OCI-LY3 (cell line): Measurements from ENCODE around the gene TRAF5.

Experiments used
- EZH2phosphoT487 ChIP-seq: fragments of 200-600 bp; shearing (Covaris generic); IDR thresholded peaks from 2 replicates; pipeline ENCODE4 v1.6.1; 2018; ENCODE audit warnings: antibody characterized with exemption, mixed run types, low read depth
- TF ChIP-seq, protein P1 (sequence below): fragments of 200-600, 300-600 bp; sonication (generic); IDR thresholded peaks from 2 replicates; pipeline ENCODE4 v1.5.1; 2014; ENCODE audit warnings: antibody characterized with exemption, low read length, low read depth

DNA sequence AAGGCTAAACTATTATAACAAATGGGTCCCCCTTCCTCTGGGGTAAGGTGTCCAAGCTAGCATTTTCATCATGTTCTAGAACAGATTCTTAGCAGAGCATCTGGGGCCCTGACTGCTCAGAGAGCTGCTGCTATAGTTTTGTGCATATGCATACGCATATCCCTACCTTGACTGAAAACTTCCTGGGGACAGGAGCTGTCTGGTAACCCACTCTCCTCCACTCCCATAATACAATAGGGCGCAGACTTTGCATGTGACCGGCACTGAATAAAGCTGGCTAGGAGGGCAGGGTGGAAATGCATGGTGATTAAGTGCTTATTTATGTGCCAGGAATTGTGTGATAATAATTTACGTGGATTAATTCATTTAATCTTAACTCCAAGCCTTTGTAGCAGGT is 11.6 kb downstream of the TRAF5 start:
- TF ChIP-seq, protein P1, sequence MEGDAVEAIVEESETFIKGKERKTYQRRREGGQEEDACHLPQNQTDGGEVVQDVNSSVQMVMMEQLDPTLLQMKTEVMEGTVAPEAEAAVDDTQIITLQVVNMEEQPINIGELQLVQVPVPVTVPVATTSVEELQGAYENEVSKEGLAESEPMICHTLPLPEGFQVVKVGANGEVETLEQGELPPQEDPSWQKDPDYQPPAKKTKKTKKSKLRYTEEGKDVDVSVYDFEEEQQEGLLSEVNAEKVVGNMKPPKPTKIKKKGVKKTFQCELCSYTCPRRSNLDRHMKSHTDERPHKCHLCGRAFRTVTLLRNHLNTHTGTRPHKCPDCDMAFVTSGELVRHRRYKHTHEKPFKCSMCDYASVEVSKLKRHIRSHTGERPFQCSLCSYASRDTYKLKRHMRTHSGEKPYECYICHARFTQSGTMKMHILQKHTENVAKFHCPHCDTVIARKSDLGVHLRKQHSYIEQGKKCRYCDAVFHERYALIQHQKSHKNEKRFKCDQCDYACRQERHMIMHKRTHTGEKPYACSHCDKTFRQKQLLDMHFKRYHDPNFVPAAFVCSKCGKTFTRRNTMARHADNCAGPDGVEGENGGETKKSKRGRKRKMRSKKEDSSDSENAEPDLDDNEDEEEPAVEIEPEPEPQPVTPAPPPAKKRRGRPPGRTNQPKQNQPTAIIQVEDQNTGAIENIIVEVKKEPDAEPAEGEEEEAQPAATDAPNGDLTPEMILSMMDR = no peak
- no peak for TF ChIP-seq EZH2phosphoT487
